DMS 273 (cell line): ENCODE data around the gene PRR20G.

Experiments used
- DNase-seq: peaks from one replicate; lab custom pipeline; 2025; ENCODE audit not compliant: unreplicated experiment; lab: John Stamatoyannopoulos, UW

PRR20G gene

DNA sequence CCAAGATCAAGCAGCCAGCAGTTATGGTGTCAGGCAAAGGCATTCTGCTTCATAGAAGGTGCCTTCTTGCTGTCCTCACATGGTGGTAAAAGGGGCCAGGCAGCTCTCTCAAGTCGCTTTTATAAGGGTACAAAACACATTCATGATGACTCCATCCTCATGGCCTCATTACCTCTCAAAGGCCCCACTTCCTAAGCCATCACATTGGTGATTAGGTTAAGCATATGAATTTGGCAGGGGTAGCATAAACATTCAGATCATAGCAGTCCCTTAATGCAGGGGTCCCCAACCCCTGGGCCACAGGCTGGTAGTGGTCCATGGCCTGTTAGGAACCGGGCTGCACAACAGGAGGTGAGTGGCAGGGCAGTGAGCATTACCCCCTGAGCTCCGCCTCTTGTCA lies 52.1 kb downstream of the PRR20G start:
- DNase-seq: no peak

DNA sequence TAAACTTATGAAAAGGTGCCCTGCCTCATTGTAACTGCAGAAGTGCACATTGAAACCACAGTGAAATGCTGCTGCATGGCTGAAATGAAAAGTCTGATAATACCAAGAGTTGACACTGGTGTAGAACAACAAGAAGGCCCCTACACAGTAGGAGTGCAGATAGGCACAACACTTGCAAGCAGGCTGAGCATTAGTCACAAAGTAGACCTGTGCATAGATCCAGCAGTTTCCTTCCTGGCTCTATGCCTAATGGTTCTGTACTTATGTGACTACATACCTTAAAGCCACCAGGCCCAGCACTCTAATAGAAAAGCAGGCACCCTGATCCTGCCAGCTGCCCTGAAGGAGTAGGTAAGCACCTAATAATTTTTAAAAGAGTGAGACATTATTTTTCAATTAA lies 53.1 kb downstream of the PRR20G start:
- DNase-seq: no peak
